GM18519 (cell line): Measurements from ENCODE around the gene CALN1.

Source experiments
- ATAC-seq: cut with Tn5 transposase; IDR thresholded peaks from one replicate; pipeline ENCODE4 v1.9.1; 2021; ENCODE audit warnings: mild to moderate bottlenecking, moderate library complexity; ENCODE audit not compliant: unreplicated experiment, low FRiP score

The CALN1 gene

DNA sequence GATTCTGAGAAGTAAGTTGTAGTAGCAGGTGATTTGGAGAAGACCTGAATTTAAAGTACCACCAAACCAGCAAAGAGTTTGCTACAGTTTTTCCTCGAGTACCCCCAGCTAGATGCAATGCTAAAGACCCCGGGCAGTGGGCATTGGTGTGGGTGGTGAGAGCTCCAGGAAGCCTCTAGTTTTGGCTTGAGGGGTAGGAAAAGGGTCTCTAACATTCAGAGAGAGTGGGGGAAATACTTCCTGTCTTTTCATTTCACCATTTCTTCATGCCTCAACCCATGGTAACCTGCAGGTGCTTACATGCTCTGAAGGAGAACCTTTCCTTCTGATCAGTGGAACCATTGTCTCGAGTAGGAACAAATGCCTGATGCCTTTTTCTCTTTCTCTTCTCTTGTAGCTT is 352.2 kb downstream of the CALN1 start:
- ATAC-seq = no peak

DNA sequence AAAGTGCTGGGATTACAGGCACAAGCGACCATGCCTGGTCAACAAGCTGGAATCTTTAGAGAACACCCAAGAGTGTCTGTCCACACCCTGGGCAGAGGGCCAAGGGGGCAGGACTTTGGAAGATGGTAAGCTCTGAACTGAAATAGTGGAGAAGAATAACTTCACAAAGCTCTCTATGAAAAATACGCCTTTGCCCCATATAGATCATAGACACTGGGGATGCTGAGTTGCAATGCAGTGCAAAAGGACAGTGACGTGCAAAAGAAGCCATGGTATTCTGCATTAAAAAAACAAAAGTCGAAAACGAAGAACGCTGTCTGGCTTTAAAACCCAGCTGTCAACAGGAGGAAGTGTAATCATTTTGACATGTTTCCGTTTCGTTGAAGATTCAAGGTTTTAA is 353.6 kb downstream of the CALN1 start:
- no peak for ATAC-seq

DNA sequence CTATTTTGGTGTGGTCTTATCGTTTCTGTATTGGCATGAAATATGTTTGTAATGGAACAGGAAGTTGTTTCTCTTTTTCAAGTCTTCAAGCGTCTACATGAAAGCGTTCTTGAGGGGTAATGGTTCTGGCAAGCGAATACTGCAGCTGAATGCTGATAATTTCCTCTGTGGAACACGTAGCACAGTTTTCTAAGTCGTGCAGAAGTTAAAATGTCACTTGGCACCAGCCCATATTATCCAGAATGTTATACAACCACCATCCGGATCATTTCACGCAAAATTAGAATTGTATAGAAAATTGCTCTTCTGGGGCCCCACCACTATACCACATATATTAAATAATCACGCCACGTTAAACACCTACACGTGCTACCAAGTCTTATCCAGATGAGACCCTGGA is 354.3 kb downstream of the CALN1 start:
- no peak for ATAC-seq

DNA sequence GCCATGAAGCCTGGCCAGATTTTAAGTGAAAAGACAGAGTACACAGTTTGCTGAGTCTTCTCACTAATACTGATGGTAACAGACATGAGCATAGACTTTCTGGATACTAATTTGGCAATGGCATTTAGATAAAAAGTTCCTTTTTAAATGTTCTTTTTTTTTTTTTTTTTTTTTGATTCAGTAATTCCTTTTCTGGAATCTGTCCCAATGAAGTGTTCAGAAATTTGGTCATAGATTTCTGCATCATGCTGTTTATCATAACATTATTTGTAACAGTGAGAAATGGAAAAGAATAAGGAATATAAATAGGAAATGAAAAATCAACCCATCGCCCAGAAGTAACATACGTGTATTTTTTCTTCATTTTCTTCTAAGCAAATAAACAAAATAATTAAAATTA is 354.9 kb downstream of the CALN1 start:
- ATAC-seq = no peak

DNA sequence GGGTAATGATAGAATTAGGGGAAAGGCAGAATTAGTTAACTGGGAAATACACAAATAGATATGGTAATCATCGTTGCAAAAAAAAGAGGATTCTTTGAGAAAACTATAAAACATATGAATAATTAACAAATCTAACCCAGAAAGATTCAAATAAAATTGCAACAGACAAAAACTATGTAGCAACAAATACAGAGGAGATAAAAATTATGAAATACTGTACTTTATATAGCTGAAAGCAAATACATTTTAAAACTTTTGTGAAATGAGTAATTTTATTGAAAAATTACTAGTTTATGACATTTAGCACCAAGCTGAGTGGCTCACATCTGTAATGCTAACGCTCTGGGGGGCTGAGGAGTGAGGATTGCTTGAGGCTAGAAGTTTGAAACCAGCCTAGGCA is 356.7 kb downstream of the CALN1 start:
- no peak for ATAC-seq

DNA sequence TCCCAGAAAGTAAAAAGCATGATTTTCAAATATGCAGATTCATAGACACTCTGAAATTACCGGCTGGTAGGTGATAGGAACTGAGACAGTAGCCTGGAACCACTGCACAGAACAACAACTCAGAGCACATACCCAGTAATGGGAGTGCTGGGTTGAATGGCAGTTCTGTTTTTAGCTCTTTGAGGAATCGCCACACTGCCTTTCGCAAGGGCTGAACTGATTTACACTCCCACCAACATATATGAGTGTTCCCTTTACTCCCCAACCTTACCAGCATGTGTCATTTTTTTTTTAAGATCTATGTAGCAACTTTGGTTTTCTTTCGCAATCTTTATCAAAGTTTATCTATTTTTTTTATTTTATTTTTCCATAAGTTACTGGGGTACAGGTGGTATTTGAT is 358.8 kb downstream of the CALN1 start:
- ATAC-seq = no peak

DNA sequence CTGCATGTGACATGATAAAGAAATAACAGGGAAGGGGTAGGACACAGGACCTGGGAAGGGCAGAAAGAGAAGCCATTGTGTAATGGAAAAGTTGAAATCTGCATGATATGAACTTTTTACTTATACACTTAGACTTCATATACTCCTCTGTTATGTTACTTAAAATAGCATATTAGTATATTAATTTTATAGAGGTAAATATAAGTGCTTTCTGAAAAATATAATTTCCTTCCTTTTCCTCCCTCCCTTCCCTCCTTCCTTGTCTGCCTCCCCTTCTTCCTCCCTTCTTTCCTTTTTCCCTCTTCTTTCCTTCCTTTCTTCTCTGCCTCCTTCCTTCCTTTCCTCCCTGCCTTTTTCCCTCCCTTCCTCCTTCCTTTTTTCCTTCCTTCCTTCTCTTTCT is 363.7 kb downstream of the CALN1 start:
- ATAC-seq = no peak

DNA sequence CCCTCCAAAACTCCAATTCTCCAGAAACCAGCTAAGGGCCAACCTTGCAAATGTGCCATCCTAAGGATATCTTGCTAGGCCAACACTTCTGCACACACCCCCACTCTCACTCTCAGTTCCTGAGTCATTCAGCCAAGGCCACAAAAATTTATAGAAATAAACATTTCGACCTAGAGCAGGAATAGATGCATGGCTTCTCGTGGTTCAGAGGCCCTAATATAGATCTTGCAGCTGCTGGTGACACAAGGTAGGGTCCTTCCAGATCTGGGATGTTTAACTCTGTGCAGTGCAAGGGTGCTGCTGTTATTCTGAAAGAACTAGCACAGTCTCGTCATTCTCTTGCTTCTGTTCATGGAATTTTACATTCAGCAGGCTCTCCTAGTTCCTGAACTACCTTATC is 369.3 kb downstream of the CALN1 start:
- no peak for ATAC-seq

DNA sequence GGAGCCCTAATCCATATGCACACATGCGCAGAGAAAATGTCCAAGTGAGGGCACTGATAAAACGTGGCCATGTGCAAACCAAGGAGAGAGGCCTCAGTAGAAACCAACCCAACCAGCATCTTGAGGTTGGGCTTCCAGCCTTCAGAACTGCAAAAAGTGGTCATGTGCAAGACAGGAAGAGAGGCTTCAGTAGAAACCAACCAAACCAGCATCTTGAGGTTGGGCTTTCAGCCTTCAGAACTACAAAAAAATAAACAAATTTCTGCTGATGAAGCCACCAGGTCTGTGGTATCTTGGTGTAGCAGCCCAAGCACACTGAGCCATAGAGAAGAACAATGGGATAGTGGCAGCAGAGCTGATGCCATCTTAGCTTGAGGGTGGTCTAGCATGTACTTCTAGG is 371.5 kb downstream of the CALN1 start:
- ATAC-seq = no peak

DNA sequence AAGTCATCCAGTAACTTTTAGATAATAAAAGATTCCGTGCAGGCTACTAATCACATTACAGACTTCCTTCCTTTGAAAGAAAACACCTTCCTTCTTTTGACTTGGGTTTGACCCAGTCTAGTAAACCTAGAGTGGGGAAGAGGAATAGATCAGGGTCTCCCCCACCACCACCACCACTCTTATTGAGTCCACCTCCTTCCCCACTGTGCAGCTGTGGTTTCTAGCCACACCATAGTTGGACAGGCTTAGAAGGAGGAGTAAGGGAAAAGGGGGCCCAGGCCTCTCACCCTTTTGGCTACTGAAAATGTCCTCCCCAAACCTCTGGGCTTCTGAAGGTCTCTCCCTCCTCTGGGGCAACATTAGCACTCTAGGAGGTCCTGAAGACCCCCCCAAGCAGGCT is 372.7 kb downstream of the CALN1 start:
- no peak for ATAC-seq

DNA sequence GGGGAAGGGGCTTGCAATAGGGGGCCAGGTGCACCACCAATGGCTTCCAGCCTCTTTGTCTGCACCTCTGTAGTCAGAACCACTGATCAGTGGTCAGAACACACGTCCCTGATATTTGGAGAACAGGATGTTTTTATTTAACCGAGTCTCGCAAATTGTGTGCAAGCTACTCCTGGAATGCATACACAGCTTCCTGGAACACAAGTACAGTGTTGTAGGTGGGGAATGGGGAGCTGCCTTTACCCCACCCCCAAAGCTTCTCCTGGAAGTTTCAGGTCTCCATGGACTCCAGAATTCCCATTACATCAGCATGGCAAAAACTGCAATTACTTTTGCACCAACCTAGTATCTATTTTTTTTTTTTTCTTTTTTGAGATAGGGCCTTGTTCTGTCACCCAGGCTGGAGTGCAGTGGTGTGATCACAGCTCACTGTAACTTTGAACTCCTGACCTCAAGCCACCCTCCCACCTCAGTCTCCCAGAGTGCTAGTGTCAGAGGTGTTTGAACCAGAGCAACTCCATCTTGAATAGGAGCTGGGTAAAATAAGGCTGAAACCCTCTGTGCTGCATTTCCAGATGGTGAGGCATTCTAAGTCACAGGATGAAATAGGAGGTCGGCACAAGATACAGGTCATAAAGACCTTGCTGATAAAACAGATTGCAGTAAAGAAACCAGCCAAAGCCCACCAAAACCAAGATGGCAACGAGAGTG is 374.0 kb downstream of the CALN1 start:
- ATAC-seq = no peak

DNA sequence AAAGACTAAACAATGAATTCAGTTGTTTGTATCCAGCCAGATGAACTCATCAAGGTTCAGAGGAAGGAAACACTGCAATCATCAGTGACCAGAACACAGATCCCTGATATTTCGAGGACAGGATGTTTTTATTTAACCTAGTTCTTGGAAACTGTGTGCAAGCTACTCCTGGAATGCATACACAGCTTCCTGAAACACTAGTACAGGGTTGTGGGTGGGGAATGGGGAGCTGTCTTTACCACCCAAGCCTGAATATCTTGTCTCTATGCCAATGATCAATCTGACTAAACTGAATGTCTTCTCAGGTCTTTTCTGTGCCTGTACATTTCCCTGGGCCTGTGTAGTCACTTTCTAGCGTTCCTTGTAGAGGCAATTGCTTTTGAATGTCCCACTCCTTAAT is 374.6 kb downstream of the CALN1 start:
- ATAC-seq = no peak

DNA sequence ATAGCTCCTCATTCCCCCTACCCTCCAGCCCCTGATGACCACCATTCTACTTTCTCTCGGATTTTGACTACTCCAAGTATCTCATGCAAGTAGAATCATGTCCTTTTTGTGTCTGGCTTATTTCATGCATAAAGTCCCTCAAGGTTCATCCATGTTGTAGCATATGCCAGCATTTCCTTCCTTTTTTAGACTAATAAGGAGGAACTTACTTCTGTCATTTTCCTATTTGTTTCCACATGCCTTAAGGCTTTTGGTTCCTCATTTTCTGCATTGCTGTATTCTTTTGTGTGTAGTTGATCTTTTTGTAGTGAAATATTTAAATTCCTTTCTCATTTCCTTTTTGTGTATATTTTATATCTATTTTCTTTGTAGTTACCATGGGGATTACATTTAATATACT is 376.9 kb downstream of the CALN1 start:
- no peak for ATAC-seq

DNA sequence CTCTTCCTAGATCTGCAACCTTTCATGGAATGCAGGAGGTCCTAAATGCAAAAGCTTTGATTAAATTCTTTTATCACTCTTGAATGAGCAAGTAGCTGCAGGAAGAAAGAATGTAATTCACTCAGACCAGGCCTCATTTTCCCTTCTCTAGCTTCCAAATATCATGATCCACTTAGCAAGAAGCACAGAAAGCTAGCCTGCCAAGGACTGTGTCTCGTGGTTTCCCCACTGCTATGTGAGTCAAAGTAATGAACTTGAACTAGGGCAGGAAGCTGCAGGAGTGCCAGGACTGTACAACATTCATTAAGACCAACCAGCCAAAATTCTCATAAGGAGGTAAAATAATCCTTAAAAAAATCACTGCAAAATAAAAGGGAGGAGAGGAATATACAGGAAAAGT is 379.2 kb downstream of the CALN1 start:
- no peak for ATAC-seq

DNA sequence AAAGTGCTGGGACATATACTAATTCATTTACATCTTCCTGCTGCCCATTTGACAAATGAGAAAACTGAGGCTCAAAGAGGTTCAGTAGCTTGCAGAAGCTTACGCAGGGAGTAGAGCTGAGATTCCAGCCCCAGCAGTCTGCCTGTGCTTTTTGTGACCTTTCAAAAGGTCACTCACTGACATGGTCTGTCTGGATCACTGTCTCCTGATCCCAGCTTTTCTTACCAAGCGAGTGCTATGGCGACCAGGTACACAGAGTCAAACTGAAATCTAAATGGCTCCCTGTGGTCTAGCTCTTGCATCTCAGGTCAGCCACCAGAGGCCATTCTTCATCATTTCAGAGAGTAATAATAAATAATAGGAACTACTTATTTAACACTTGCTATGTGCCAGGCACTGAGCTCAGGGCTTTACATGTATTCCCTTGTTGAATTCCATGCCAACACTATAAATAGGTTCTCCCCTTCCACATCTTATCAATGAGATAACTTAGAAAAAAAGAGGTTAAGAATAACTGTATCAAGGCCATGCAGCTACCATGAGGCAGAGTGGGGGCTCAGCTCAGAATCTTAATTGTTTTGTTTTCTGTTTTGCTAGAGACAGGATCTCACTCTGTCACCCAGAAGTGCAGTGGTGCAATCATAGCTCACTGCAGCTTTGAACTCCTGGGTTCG is 381.0 kb downstream of the CALN1 start:
- ATAC-seq = no peak

DNA sequence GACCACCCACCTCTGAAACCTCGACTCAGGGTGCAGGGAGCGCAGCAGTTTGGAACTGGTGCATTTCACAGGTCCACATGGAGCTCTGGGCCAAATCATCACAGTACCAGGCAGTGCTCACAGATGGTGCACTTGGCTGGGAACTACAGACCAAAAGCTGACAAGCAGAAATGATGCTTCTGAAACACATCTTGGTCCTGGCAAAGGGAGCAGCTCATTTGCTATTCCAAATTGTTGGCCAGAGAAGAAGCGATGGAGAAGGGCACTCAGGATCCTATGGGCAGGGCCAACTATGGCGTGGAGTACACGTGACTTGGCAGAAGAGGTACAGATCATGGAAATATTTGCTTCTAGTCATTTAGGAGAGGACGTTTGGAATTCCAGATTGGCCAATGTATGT is 383.9 kb downstream of the CALN1 start:
- ATAC-seq = no peak

DNA sequence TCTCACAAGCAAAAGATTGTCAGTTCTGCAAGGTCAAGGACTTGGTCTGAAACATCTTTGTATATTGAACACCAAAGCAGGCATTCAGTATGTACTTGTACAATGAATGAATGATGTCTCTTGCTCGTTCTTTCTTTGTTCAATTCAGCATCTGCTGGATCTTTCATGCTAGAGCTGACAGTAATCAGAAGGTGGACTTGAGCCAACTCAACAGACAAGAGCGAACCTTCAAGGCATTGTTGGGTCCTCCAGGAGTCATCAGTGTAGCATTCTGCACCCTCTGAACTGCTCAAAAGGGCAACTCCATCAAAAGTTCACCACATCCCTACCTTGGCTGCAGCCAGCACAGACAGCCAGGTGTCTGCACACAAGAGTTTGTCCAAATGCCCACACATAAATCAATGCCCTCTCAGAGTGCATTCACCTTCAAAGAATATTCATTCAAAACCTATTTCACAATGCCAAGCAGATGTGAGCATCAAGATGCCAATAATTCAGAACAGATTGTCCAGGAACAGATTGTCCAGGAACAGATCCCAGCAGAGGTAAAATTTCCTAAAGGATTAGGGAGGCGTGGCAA is 386.7 kb downstream of the CALN1 start:
- ATAC-seq = no peak

DNA sequence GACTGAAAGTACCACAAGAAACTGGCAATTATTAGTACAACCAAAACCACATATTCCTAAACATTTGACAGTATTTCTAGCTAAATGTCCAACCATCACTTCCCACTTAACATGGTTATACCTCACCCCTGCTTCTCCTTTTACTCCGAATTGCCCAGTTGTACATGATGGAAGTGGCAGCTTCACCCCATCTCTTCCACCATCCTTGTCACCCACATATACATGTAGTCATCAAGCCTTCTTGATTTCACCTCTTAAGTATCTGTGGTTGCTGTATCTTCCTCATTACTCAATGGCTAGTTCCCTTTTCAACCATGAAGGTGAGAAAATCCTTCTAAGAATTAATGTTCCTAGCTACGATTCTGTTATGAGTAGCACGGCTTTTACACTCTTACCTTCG is 388.2 kb downstream of the CALN1 start:
- ATAC-seq = no peak

DNA sequence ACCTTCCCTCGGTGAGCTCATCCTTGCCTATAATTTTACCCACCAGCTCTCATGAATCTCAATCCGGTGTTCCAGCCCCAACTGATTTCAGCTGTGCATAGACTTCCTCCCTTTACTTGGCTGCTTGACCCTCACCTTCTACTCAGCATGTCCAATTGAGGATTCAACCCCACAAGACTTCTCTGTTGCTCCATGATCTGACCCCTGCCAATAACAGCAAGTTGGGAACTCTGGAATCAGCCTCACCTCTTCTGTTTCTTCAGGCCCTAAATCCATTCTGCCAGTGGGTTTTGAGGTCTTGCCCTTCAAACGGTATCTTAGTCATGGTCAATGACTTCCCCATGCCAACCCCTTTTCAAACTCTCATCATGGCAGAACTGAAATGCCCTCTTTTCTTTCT is 390.4 kb downstream of the CALN1 start:
- no peak for ATAC-seq

DNA sequence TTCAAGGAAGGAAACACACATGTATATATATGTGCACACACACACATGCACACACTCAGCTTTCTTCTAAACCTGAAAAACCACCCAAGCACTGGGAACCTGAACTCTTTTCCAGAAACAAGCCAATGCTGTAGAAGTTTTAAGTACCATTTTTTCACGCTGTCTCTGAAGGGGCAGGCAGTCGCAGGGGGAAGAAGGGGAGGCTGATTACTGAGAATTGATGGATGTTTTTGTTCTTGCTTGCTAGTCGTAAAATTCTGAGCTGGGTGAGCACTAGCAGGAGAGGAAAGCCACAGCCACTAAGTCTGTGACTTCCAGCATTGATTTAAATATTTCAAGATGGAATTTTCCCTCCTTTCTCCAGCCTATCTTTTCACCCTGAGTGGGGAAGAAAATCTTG is 391.8 kb downstream of the CALN1 start:
- no peak for ATAC-seq

DNA sequence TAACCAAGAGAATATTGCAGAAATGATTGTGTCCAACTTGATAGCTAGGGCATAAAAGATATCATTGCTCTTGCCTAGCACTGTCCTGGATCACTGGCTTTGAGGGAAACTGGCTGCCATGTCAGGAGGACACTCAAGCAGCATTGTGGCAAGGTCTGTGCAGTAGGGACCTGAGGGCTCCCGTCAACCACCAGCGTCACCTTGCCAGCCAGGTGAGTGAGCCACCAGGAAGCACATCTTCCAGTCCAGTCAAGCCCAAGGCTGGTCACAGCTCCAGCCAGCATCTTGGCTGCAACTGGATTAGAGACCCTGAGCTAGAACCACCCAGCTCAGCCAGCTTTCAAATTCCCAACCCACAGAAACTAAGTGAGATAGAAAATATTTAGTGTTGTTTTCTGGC is 392.7 kb downstream of the CALN1 start:
- ATAC-seq = no peak

DNA sequence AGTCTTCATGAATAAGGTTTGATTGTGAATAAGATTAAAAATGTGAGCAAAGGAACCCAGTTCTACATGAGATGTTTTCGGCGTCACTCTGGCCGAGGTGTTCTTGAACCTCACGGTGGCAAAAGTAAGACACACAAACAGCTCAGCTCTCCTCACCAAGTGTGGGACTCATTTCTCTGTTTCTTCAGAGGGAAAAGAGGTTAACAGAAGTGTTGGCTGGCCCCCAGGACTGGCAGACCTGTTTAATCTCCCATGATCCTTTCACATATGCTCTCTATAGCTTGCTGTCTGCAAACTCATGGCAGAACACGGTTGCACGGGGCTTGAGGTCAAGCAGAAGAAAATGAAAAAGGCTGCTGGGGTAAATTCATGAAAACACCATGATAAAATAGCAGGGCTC is 394.4 kb downstream of the CALN1 start:
- no peak for ATAC-seq
